SK-N-SH (cell line): ENCODE results near the gene FCAMR. TPM values are rescaled to one million over a fixed set of nuclear protein-coding genes. Genes with fewer than 3 reads are reported as not detected.

Experiments used
- CTCF ChIA-PET: fragments of 300-600, 350-600 bp; formaldehyde crosslinking; extraction: SDS; loops from one replicate; lab custom pipeline; 2021; lab: Yijun Ruan, JAX
- POLR2A ChIA-PET: fragments of 350-600 bp; sonication (Branson Sonifier 250); formaldehyde crosslinking; extraction: SDS; loops from one replicate; lab custom pipeline; 2020; ENCODE audit warnings: antibody characterized with exemption, inconsistent platforms; lab: Yijun Ruan, JAX
- DNase-seq: peaks from one replicate; pipeline ENCODE4 v3.0.0; 2012
- H2AFZ ChIP-seq: fragments of 200-600 bp; sonication (generic); 2 replicates; pipeline ENCODE4 v1.8.1; 2016; ENCODE audit warnings: antibody characterized with exemption, mild to moderate bottlenecking, low read depth
- H3F3A ChIP-seq: fragments of 200-600 bp; sonication (generic); replicated peaks from 2 replicates; pipeline ENCODE3; 2016; ENCODE audit warnings: antibody characterized with exemption, mild to moderate bottlenecking; ENCODE audit not compliant: insufficient read depth
- H3K27ac ChIP-seq, 2 experiments: fragments of 200-500 bp in 1 of 2; fragments of 200-600 bp in 1 of 2; sonication (Bioruptor generic) in 1 of 2; sonication (generic), shearing (Covaris generic) in 1 of 2; 2 replicates each; pipeline versions ENCODE4 v1.5.1 to v1.6.1; 2014 to 2016; ENCODE audit warnings: low read depth in 2 of 2, inconsistent platforms in 1 of 2, low read length in 1 of 2, mild to moderate bottlenecking in 1 of 2, mixed read lengths in 1 of 2
- H3K27me3 ChIP-seq: fragments of 200-600 bp; sonication (generic), shearing (Covaris generic); 2 replicates; pipeline ENCODE4 v1.6.1; 2016; ENCODE audit warnings: mixed run types; ENCODE audit not compliant: insufficient read depth
- H3K36me3 ChIP-seq, 2 experiments: fragments of 200-500 bp in 1 of 2; fragments of 200-600 bp in 1 of 2; sonication (Bioruptor generic) in 1 of 2; sonication (generic) in 1 of 2; replicated peaks in 1 of 2; 2 replicates each; pipeline versions ENCODE3 to v1.5.1; 2014 to 2016; ENCODE audit warnings: low read length in 1 of 2, mild to moderate bottlenecking in 1 of 2; ENCODE audit not compliant: insufficient read depth in 2 of 2, control insufficient read depth in 1 of 2
- H3K4me1 ChIP-seq, 2 experiments: fragments of 200-500 bp in 1 of 2; fragments of 200-600 bp in 1 of 2; sonication (Bioruptor generic) in 1 of 2; sonication (generic), shearing (Covaris generic) in 1 of 2; 2 replicates each; pipeline versions ENCODE4 v1.5.1 to v1.6.1; 2014 to 2016; ENCODE audit warnings: low read depth in 1 of 2, low read length in 1 of 2, mixed run types in 1 of 2; ENCODE audit not compliant: insufficient read depth in 2 of 2, control insufficient read depth in 1 of 2
- H3K4me2 ChIP-seq: fragments of 200-600 bp; sonication (generic), shearing (Covaris generic); 2 replicates; pipeline ENCODE4 v1.6.1; 2017; ENCODE audit warnings: mixed run types
- H3K4me3 ChIP-seq, 2 experiments: fragments of 200-500 bp in 1 of 2; fragments of 200-600 bp in 1 of 2; sonication (Bioruptor generic) in 1 of 2; sonication (generic), shearing (Covaris generic) in 1 of 2; 2 replicates each; pipeline versions ENCODE4 v1.5.1 to v1.8.1; 2014 to 2016; ENCODE audit warnings: low read depth in 2 of 2, inconsistent platforms in 1 of 2, low read length in 1 of 2, mild to moderate bottlenecking in 1 of 2, mixed read lengths in 1 of 2, moderate library complexity in 1 of 2
- H3K79me2 ChIP-seq: fragments of 200-600 bp; sonication (generic); 2 replicates; pipeline ENCODE4 v1.8.1; 2017; ENCODE audit warnings: mild to moderate bottlenecking; ENCODE audit not compliant: insufficient read depth
- H3K9ac ChIP-seq: fragments of 200-600 bp; sonication (generic); 2 replicates; pipeline ENCODE4 v1.6.1; 2017; ENCODE audit warnings: mixed run types
- H3K9me2 ChIP-seq: fragments of 200-600 bp; sonication (generic); 2 replicates; pipeline ENCODE4 v1.6.1; 2017; ENCODE audit warnings: mixed run types
- H3K9me3 ChIP-seq: fragments of 200-600 bp; sonication (generic); 2 replicates; pipeline ENCODE4 v1.6.1; 2017; ENCODE audit warnings: mixed run types, mild to moderate bottlenecking, moderate library complexity
- H4K20me1 ChIP-seq: fragments of 200-600 bp; sonication (generic); 2 replicates; pipeline ENCODE4 v1.6.1; 2017; ENCODE audit warnings: mild to moderate bottlenecking, mixed run types; ENCODE audit not compliant: insufficient read depth
- CHD2 ChIP-seq: fragments of 150-350 bp; IDR thresholded peaks from 2 replicates; pipeline ENCODE4 v1.6.1; 2018; ENCODE audit warnings: low read length; ENCODE audit not compliant: partially characterized antibody
- ELF1 ChIP-seq: IDR thresholded peaks from 2 replicates; pipeline ENCODE4 v1.4.0; 2012
- EZH2phosphoT487 ChIP-seq: fragments of 200-600 bp; sonication (generic); IDR thresholded peaks from 2 replicates; pipeline ENCODE4 v1.6.1; 2017; ENCODE audit warnings: low read depth, mixed run types, mild to moderate bottlenecking, antibody characterized with exemption, moderate library complexity, borderline replicate concordance
- FOSL2 ChIP-seq: IDR thresholded peaks from 2 replicates; pipeline ENCODE4 v1.4.0; 2012; ENCODE audit warnings: low read depth, mild to moderate bottlenecking, moderate library complexity, borderline replicate concordance
- FOXM1 ChIP-seq: IDR thresholded peaks from 2 replicates; pipeline ENCODE4 v1.4.0; 2012; ENCODE audit warnings: low read depth, mild to moderate bottlenecking
- GABPA ChIP-seq: IDR thresholded peaks from 2 replicates; pipeline ENCODE4 v1.4.0; 2012; ENCODE audit warnings: low read depth, mild to moderate bottlenecking
- IRF3 ChIP-seq: fragments of 150-350 bp; IDR thresholded peaks from 2 replicates; pipeline ENCODE4 v1.6.1; 2016; ENCODE audit warnings: mild to moderate bottlenecking, low read depth, low read length
- JUND ChIP-seq: IDR thresholded peaks from 2 replicates; pipeline ENCODE4 v1.4.0; 2012
- MEF2A ChIP-seq: IDR thresholded peaks from 2 replicates; pipeline ENCODE4 v1.4.0; 2012; ENCODE audit warnings: low read depth, borderline replicate concordance
- MXI1 ChIP-seq: IDR thresholded peaks from 2 replicates; pipeline ENCODE4 v1.6.1; 2012; ENCODE audit warnings: mild to moderate bottlenecking, low read depth, low read length, improper control_type of control experiment
- RCOR1 ChIP-seq: fragments of 150-350 bp; IDR thresholded peaks from 2 replicates; pipeline ENCODE4 v1.6.1; 2017; ENCODE audit warnings: antibody characterized with exemption, low read length
- REST ChIP-seq: IDR thresholded peaks from 2 replicates; pipeline ENCODE4 v1.6.1; 2012; ENCODE audit warnings: mild to moderate bottlenecking, low read depth, low read length, moderate library complexity
- RXRA ChIP-seq: IDR thresholded peaks from 2 replicates; pipeline ENCODE4 v1.4.0; 2012; ENCODE audit warnings: low read depth, mild to moderate bottlenecking, borderline replicate concordance
- TCF12 ChIP-seq: IDR thresholded peaks from 2 replicates; pipeline ENCODE4 v1.4.0; 2012
- TEAD4 ChIP-seq: IDR thresholded peaks from 2 replicates; pipeline ENCODE4 v1.4.0; 2012; ENCODE audit warnings: mild to moderate bottlenecking, borderline replicate concordance; ENCODE audit not compliant: insufficient read depth
- WGBS: methylation state at CpG from one replicate; pipeline ENCODE4 v1.1.6; 2017; ENCODE audit warnings: low lambda C conversion rate; 5-methylcytosine and 5-hydroxymethylcytosine counted together
- polyA plus RNA-seq, 3 experiments: library from polyadenylated mRNA; depleted of rRNA; stranded (reverse); fragments of >200 nt; gene quantifications; 2 replicates each; pipeline ENCODE4 v1.2.3, GENCODE V29; 2012
- TF ChIP-seq, protein P1 (sequence below): IDR thresholded peaks from 2 replicates; pipeline ENCODE4; 2012
- TF ChIP-seq, protein P2 (sequence below): fragments of 150-350 bp; IDR thresholded peaks from 2 replicates; pipeline ENCODE4 v1.6.1; 2017; ENCODE audit warnings: antibody characterized with exemption, low read length, low read depth, borderline replicate concordance

The FCAMR gene
- polyA plus RNA-seq, 1 of the 3 experiments (the other 2 are of a cell fraction): not detected

DNA sequence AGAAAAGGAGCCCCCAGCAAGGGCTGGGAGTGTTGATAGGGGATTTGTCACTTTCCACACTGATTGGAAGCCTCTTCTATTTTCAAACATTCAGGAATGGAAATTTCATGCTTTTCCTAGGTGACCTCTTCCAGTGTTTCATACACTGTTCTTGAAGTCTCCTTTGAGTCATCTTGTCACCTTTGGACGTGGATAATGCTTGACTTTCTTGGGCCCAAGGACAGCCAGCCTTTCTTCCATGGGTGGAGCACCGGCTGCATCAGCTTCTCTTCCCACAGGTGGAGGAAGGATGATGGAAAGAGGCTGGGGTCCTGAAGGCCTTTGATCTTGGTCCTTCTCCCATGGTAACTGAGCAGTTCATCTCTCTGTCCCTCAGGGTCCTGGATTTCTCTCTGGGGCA lies 12.1 kb downstream of the FCAMR start (continued):
- TF ChIP-seq MXI1 (no peak), FOXM1 (no peak), RXRA (no peak)
- TF ChIP-seq, protein P1, sequence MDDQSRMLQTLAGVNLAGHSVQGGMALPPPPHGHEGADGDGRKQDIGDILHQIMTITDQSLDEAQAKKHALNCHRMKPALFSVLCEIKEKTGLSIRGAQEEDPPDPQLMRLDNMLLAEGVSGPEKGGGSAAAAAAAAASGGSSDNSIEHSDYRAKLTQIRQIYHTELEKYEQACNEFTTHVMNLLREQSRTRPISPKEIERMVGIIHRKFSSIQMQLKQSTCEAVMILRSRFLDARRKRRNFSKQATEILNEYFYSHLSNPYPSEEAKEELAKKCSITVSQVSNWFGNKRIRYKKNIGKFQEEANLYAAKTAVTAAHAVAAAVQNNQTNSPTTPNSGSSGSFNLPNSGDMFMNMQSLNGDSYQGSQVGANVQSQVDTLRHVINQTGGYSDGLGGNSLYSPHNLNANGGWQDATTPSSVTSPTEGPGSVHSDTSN: no peak

- no peaks in the 10 kb centered on the region for H3F3A ChIP-seq
- POLR2A ChIA-PET: no interaction called here
- 50% methylated on average over 5 of the region's 5 CpGs for WGBS
- H3K4me3 ChIP-seq: no peak overlapping the region
- no peaks in the 10 kb centered on the region for H3K4me1 ChIP-seq
- H3K36me3 ChIP-seq: no peaks in the 10 kb centered on the region
- no peaks in the 10 kb centered on the region for H4K20me1 ChIP-seq
- CTCF ChIA-PET: interaction anchor here (1.0 to 1.4 kb wide), 3 partner anchors 25 to 232 kb away, joined by 3 read pairs; no protein-coding TSS in a partner anchor
- H3K4me2 ChIP-seq: no peak overlapping the region
- H2AFZ ChIP-seq: no peak overlapping the region
- no peak overlapping the region for H3K9ac ChIP-seq
- no peaks in the 10 kb centered on the region for H3K9me3 ChIP-seq
- no peaks in the 10 kb centered on the region for H3K79me2 ChIP-seq
- peaks cover 27% of the 10 kb centered on the region; the same call in 1 of the 2 replicates for H3K27me3 ChIP-seq
- H3K27ac ChIP-seq: no peak overlapping the region
- H3K9me2 ChIP-seq: no peaks in the 10 kb centered on the region
- DNase-seq: no peak
- TF ChIP-seq FOSL2: no peak
- TF ChIP-seq JUND: no peak
- no peak for TF ChIP-seq CHD2
- TF ChIP-seq MEF2A: no peak
- TF ChIP-seq RCOR1: no peak
- TF ChIP-seq TCF12: no peak
- no peak for TF ChIP-seq ELF1
- TF ChIP-seq GABPA: no peak
- TF ChIP-seq, protein P1: no peak
- TF ChIP-seq TEAD4: no peak
- TF ChIP-seq REST: no peak
- TF ChIP-seq MXI1: no peak
- TF ChIP-seq, protein P2, sequence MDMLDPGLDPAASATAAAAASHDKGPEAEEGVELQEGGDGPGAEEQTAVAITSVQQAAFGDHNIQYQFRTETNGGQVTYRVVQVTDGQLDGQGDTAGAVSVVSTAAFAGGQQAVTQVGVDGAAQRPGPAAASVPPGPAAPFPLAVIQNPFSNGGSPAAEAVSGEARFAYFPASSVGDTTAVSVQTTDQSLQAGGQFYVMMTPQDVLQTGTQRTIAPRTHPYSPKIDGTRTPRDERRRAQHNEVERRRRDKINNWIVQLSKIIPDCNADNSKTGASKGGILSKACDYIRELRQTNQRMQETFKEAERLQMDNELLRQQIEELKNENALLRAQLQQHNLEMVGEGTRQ: no peak
- no peak for TF ChIP-seq IRF3
- no peak for TF ChIP-seq EZH2phosphoT487
Measured at GRCh38 chr1:206957639-206958038, 12.6 kb downstream of the FCAMR start.
